ENCODE data around the gene PDCL3. TPM values are rescaled to one million over a fixed set of nuclear protein-coding genes. Genes with fewer than 3 reads are reported as not detected.

PDCL3 gene
- polyA plus RNA-seq, 2 of the 4 experiments (the other 2 are of a cell fraction): 63.1 to 64.1 TPM

DNA sequence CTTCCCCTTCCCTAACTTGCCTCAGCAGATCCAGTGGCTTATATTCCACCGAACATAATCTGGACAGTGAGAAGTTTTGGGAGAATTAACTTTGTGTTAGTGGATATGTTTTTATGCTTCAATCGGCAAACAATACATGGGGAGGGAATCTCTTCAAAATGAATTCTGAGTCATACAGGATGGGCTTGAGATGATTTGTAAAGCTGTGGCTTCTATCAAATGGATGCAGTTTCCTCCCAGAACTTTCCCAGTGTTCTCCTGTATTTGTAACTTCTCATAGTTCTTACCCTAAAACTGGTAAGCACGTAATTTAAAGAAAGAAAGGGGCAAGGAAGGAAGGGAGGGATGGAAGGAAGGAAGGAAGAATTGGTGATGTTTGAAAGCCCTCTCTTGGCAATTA lies 36.8 kb downstream of the PDCL3 start:
- ATAC-seq (no peak), FAIRE-seq (no peak), DNase-seq (ENCODE audit: low read depth in 1 of 2, low spot score in 1 of 2) (no peak)
- 70% methylated on average over 3 of the region's 3 CpGs for WGBS (ENCODE audit: missing lambda C conversion rate)
- no peak overlapping the region for H3K4me3 ChIP-seq
- no peak overlapping the region for H3K27ac ChIP-seq
- POLR2A ChIA-PET: no interaction called here
- H3K4me1 ChIP-seq: no peaks in the 10 kb centered on the region
- TF ChIP-seq ZNF302 (CRISPR knock-in tag; IDR thresholded peaks at IDR 0.05): no peak
- TF ChIP-seq ZFP36 (IDR thresholded peaks at IDR 0.05; ENCODE audit: borderline replicate concordance, partially characterized antibody): no peak
- no peak for TF ChIP-seq NPAS2 (CRISPR knock-in tag; IDR thresholded peaks at IDR 0.05; ENCODE audit: borderline replicate concordance)
- TF ChIP-seq TFCP2L1 (CRISPR knock-in tag; IDR thresholded peaks at IDR 0.05): no peak
- no peak for TF ChIP-seq SREBF2 (IDR thresholded peaks at IDR 0.05)
- TF ChIP-seq KDM5A (IDR thresholded peaks at IDR 0.05): no peak
- TF ChIP-seq JUNB (IDR thresholded peaks at IDR 0.05): no peak
- TF ChIP-seq MAFK (IDR thresholded peaks at IDR 0.05; ENCODE audit: partially characterized antibody): no peak
- no peak for TF ChIP-seq CEBPB (IDR thresholded peaks at IDR 0.05)
- CTCF ChIA-PET: interaction anchor here (4.8 kb wide), 1 partner anchor 11 kb away, joined by 34 read pairs; no protein-coding TSS in a partner anchor
- H3K9me3 ChIP-seq: no peaks in the 10 kb centered on the region
- no peak overlapping the region for H3K4me2 ChIP-seq

DNA sequence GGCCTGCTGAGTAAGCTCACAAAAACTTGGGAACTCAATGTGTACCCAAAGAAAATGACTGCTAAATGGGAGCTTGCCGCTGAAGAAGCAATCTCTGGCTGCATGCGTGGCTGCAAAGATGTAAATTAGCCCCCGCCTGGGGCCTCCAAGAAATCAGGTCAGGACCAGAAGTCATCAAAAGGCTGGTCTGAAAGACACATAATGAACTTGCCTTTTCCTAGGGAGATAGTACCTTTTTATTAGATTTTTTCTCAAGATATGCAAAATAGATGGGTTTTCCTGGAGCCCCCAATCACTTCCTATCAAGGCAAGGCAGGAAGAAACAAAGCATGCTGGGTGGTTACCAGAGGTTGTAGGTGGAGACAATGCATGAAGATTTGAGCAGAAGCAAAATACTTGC lies 38.9 kb downstream of the PDCL3 start:
- no peak for DNase-seq (ENCODE audit: low read depth in 1 of 2, low spot score in 1 of 2)
- no peak overlapping the region for H3K27ac ChIP-seq
- no peak for ATAC-seq
- no peak overlapping the region for H3K4me2 ChIP-seq
- TF ChIP-seq MAFK (IDR thresholded peaks at IDR 0.05; ENCODE audit: partially characterized antibody): no peak
- TF ChIP-seq HOXA7 (CRISPR knock-in tag; IDR thresholded peaks at IDR 0.05): no peak
- TF ChIP-seq, protein P1, sequence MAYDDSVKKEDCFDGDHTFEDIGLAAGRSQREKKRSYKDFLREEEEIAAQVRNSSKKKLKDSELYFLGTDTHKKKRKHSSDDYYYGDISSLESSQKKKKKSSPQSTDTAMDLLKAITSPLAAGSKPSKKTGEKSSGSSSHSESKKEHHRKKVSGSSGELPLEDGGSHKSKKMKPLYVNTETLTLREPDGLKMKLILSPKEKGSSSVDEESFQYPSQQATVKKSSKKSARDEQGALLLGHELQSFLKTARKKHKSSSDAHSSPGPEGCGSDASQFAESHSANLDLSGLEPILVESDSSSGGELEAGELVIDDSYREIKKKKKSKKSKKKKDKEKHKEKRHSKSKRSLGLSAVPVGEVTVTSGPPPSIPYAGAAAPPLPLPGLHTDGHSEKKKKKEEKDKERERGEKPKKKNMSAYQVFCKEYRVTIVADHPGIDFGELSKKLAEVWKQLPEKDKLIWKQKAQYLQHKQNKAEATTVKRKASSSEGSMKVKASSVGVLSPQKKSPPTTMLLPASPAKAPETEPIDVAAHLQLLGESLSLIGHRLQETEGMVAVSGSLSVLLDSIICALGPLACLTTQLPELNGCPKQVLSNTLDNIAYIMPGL (CRISPR knock-in tag; IDR thresholded peaks at IDR 0.05; ENCODE audit: borderline replicate concordance): no peak
- TF ChIP-seq POLR2AphosphoS2 (conservative IDR thresholded peaks at IDR 0.05; ENCODE audit: low read length): no peak
- no peak for TF ChIP-seq RAD21 (conservative IDR thresholded peaks at IDR 0.05 in 1 of 2, IDR thresholded peaks at IDR 0.05 in 1 of 2)
- no peak for TF ChIP-seq SMC3 (IDR thresholded peaks at IDR 0.05)
- TF ChIP-seq MYC (IDR thresholded peaks at IDR 0.05; ENCODE audit: borderline replicate concordance, low read length): no peak
- no peak for TF ChIP-seq ZFP36 (IDR thresholded peaks at IDR 0.05; ENCODE audit: borderline replicate concordance, partially characterized antibody)
- TF ChIP-seq TP53 (CRISPR knock-in tag; IDR thresholded peaks at IDR 0.05): no peak
- TF ChIP-seq NPAS2 (CRISPR knock-in tag; IDR thresholded peaks at IDR 0.05; ENCODE audit: borderline replicate concordance): no peak
- no peak for TF ChIP-seq BHLHE40 (IDR thresholded peaks at IDR 0.05; ENCODE audit: low read depth, low read length)
- no peak for TF ChIP-seq CHD4 (IDR thresholded peaks at IDR 0.05; ENCODE audit: borderline replicate concordance)
- no peak for TF ChIP-seq CEBPB (IDR thresholded peaks at IDR 0.05)
- TF ChIP-seq HES2 (IDR thresholded peaks at IDR 0.05): no peak
- TF ChIP-seq EHMT2 (IDR thresholded peaks at IDR 0.05; ENCODE audit: low read depth): no peak
- TF ChIP-seq NFE2L2 (conservative IDR thresholded peaks at IDR 0.05; ENCODE audit: low read length): no peak
- TF ChIP-seq JUN (IDR thresholded peaks at IDR 0.05): no peak
- no peak for TF ChIP-seq NR3C1 (IDR thresholded peaks at IDR 0.05)
- TF ChIP-seq GATA3 (IDR thresholded peaks at IDR 0.05; ENCODE audit: borderline replicate concordance): no peak
- WGBS (ENCODE audit: missing lambda C conversion rate): 83% methylated on average over 3 of the region's 3 CpGs
- H3K9me3 ChIP-seq: no peaks in the 10 kb centered on the region
- peaks cover 3% of the 10 kb centered on the region; the same call in 1 of the 3 replicates for H3K4me1 ChIP-seq
- no peak for FAIRE-seq
- CTCF ChIA-PET: interaction anchor here (1.3 to 4.8 kb wide), 3 partner anchors 9 to 384 kb away, joined by 3 to 34 read pairs (median 4); no protein-coding TSS in a partner anchor
- POLR2A ChIA-PET: no interaction called here
- H3K4me3 ChIP-seq: no peak overlapping the region

DNA sequence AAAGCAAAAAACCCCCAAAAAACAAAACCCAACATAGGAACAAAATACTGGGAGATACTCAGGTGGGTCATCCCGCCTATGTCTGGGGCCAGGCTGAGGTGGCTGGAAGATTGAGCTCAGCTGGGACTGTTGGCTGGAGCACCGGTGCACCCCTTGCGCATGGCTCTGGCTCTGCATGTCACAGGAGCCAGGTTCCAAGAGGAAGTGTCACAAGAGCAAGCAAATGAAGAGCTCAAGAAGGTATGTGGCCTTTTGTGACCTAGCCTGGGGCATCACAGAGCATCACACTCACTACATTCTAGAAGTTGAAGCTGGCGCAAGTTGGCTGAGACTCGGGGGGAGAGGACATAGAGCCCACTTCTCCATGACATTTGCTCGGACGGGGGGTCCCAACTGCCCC lies 40.6 kb downstream of the PDCL3 start:
- DNase-seq (ENCODE audit: low read depth in 1 of 2, low spot score in 1 of 2): no peak
- no peaks in the 10 kb centered on the region for H3K9me3 ChIP-seq
- H3K4me2 ChIP-seq: no peak overlapping the region
- no peak; a peak in 1 of 6 replicates for ATAC-seq
- ChIA-PET POLR2A (no interaction called here), CTCF (interaction anchor here (0.6 to 1.4 kb wide), 5 partner anchors 78 to 403 kb away, joined by 3 to 5 read pairs (median 3); no protein-coding TSS in a partner anchor)
- peaks cover 3% of the 10 kb centered on the region; the same call in 1 of the 3 replicates for H3K4me1 ChIP-seq
- FAIRE-seq: no peak
- no peak overlapping the region for H3K27ac ChIP-seq
- TF ChIP-seq CHD2 (IDR thresholded peaks at IDR 0.05; ENCODE audit: low read length, partially characterized antibody) (no peak), HEYL (CRISPR knock-in tag; IDR thresholded peaks at IDR 0.05) (no peak), EHMT2 (IDR thresholded peaks at IDR 0.05; ENCODE audit: low read depth) (no peak), GATA3 (IDR thresholded peaks at IDR 0.05; ENCODE audit: borderline replicate concordance) (no peak), FOSB (CRISPR knock-in tag; IDR thresholded peaks at IDR 0.05) (no peak), JUNB (IDR thresholded peaks at IDR 0.05) (no peak), JUN (IDR thresholded peaks at IDR 0.05) (no peak), CEBPB (IDR thresholded peaks at IDR 0.05) (no peak), HDAC2 (IDR thresholded peaks at IDR 0.05) (no peak), CBX8 (IDR thresholded peaks at IDR 0.05) (no peak), RFX5 (IDR thresholded peaks at IDR 0.05) (no peak), MYC (IDR thresholded peaks at IDR 0.05; ENCODE audit: borderline replicate concordance, low read length) (no peak), MAZ (IDR thresholded peaks at IDR 0.05; ENCODE audit: borderline replicate concordance, low read depth, low read length) (no peak), USF2 (IDR thresholded peaks at IDR 0.05) (no peak), TP53 (CRISPR knock-in tag; IDR thresholded peaks at IDR 0.05) (no peak), CBX2 (IDR thresholded peaks at IDR 0.05; ENCODE audit: borderline replicate concordance, low read depth) (no peak), TFCP2L1 (CRISPR knock-in tag; IDR thresholded peaks at IDR 0.05) (no peak), SREBF2 (IDR thresholded peaks at IDR 0.05) (no peak)
- TF ChIP-seq, protein P2, sequence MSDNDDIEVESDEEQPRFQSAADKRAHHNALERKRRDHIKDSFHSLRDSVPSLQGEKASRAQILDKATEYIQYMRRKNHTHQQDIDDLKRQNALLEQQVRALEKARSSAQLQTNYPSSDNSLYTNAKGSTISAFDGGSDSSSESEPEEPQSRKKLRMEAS (IDR thresholded peaks at IDR 0.05): no peak
- no peak overlapping the region for H3K4me3 ChIP-seq
- WGBS (ENCODE audit: missing lambda C conversion rate): 89% methylated on average over 7 of the region's 7 CpGs
